HepG2 (cell line): Measurements from ENCODE around the gene SLC2A5. TPM values are rescaled to one million over a fixed set of nuclear protein-coding genes. Genes with fewer than 3 reads are reported as not detected.

Experiments
- ARNTL ChIP-seq: sonication (generic); formaldehyde crosslinking; IDR thresholded peaks from 2 replicates; pipeline ENCODE4 v1.4.0; 2020; ENCODE audit warnings: mild to moderate bottlenecking, missing genetic modification reagents
- DNMT1 ChIP-seq: sonication (generic); formaldehyde crosslinking; IDR thresholded peaks from 2 replicates; pipeline ENCODE4 v1.5.1; 2020; ENCODE audit warnings: mild to moderate bottlenecking, missing genetic modification reagents
- FLYWCH1 ChIP-seq: sonication (generic); formaldehyde crosslinking; IDR thresholded peaks from 2 replicates; pipeline ENCODE4 v1.8.1; 2023; ENCODE audit warnings: mild to moderate bottlenecking, missing genetic modification reagents
- FUBP1 ChIP-seq: sonication (generic); formaldehyde crosslinking; IDR thresholded peaks from 2 replicates; pipeline ENCODE4 v1.5.1; 2020; ENCODE audit warnings: missing genetic modification reagents, mild to moderate bottlenecking, borderline replicate concordance
- HES4 ChIP-seq: sonication (generic); formaldehyde crosslinking; IDR thresholded peaks from 2 replicates; pipeline ENCODE4 v1.9.0; 2021; ENCODE audit warnings: mild to moderate bottlenecking, missing genetic modification reagents, borderline replicate concordance
- IRF2 ChIP-seq: IDR thresholded peaks from 2 replicates; pipeline ENCODE4 v1.6.1; 2018; ENCODE audit warnings: missing genetic modification reagents, missing compliant biosample characterization
- MAFF ChIP-seq: IDR thresholded peaks from 2 replicates; pipeline ENCODE4 v1.6.1; 2011; ENCODE audit warnings: low read depth, low read length, improper control_type of control experiment
- PHF20 ChIP-seq: sonication (generic); formaldehyde crosslinking; IDR thresholded peaks from 2 replicates; pipeline ENCODE4 v1.5.0; 2020; ENCODE audit warnings: mild to moderate bottlenecking, missing genetic modification reagents
- THAP8 ChIP-seq: sonication (generic); formaldehyde crosslinking; IDR thresholded peaks from 2 replicates; pipeline ENCODE4 v1.5.1; 2020; ENCODE audit warnings: missing genetic modification reagents, mild to moderate bottlenecking, borderline replicate concordance
- YY1 ChIP-seq: IDR thresholded peaks from 2 replicates; pipeline ENCODE4 v1.6.1; 2011; ENCODE audit warnings: low read length, low read depth, moderate library complexity, mild to moderate bottlenecking; ENCODE audit not compliant: insufficient read depth, insufficient replicate concordance
- ZBTB7B ChIP-seq: sonication (generic); formaldehyde crosslinking; IDR thresholded peaks from 2 replicates; pipeline ENCODE4 v1.4.0; 2020; ENCODE audit warnings: missing genetic modification reagents
- ZFP36L2 ChIP-seq: sonication (generic); formaldehyde crosslinking; IDR thresholded peaks from 2 replicates; pipeline ENCODE4 v1.4.0; 2020; ENCODE audit warnings: missing genetic modification reagents
- ZNF138 ChIP-seq: sonication (generic); formaldehyde crosslinking; IDR thresholded peaks from 2 replicates; pipeline ENCODE4 v1.5.0; 2020; ENCODE audit warnings: mild to moderate bottlenecking, low read depth, missing genetic modification reagents
- ZNF510 ChIP-seq: sonication (generic); formaldehyde crosslinking; IDR thresholded peaks from 2 replicates; pipeline ENCODE4 v1.4.0; 2020; ENCODE audit warnings: low read depth, mild to moderate bottlenecking, missing genetic modification reagents
- ZSCAN22 ChIP-seq: sonication (generic); formaldehyde crosslinking; IDR thresholded peaks from 2 replicates; pipeline ENCODE4 v1.4.0; 2020; ENCODE audit warnings: mild to moderate bottlenecking, missing genetic modification reagents
- polyA plus RNA-seq, 8 experiments: library from polyadenylated mRNA; depleted of rRNA in 3 of 8; stranded (reverse) in 7 of 8; unstranded in 1 of 8; fragments of >200 nt; fragmentation: Illumina TruSeq in 4 of 8; extraction: Trizol in 4 of 8; gene quantifications; 2 replicates each; pipeline versions ENCODE4 v1.2.1 to v1.2.3, GENCODE V29; 2011 to 2016; ENCODE audit warnings: low read depth in 4 of 8, missing spikeins in 1 of 8, mixed read lengths in 1 of 8; ENCODE audit not compliant: insufficient read depth in 1 of 8
- total RNA-seq, 5 experiments: library from RNA; depleted of rRNA; stranded (reverse); fragments of >200 nt; fragmentation: Illumina TruSeq; extraction: Trizol; gene quantifications; 2 replicates each; pipeline ENCODE4 v1.2.3, GENCODE V29; 2016; ENCODE audit warnings: low read depth in 1 of 5
- TF ChIP-seq, protein P1 (sequence below): sonication (generic); formaldehyde crosslinking; IDR thresholded peaks from 2 replicates; pipeline ENCODE4 v1.8.0; 2022; ENCODE audit warnings: mild to moderate bottlenecking, missing genetic modification reagents; ENCODE audit not compliant: insufficient replicate concordance
- TF ChIP-seq, protein P2 (sequence below): sonication (generic); formaldehyde crosslinking; IDR thresholded peaks from 2 replicates; pipeline ENCODE4 v1.5.0; 2020; ENCODE audit warnings: mild to moderate bottlenecking, missing genetic modification reagents
- TF ChIP-seq, protein P3 (sequence below): sonication (generic); formaldehyde crosslinking; IDR thresholded peaks from 2 replicates; pipeline ENCODE4 v1.4.0; 2020; ENCODE audit warnings: missing genetic modification reagents

The SLC2A5 gene
- total and polyA plus RNA-seq, 2 of the 13 experiments (the other 11 are each of a cell fraction or from before 2014, with no cell fraction given): 0.04 to 0.54 TPM

DNA sequence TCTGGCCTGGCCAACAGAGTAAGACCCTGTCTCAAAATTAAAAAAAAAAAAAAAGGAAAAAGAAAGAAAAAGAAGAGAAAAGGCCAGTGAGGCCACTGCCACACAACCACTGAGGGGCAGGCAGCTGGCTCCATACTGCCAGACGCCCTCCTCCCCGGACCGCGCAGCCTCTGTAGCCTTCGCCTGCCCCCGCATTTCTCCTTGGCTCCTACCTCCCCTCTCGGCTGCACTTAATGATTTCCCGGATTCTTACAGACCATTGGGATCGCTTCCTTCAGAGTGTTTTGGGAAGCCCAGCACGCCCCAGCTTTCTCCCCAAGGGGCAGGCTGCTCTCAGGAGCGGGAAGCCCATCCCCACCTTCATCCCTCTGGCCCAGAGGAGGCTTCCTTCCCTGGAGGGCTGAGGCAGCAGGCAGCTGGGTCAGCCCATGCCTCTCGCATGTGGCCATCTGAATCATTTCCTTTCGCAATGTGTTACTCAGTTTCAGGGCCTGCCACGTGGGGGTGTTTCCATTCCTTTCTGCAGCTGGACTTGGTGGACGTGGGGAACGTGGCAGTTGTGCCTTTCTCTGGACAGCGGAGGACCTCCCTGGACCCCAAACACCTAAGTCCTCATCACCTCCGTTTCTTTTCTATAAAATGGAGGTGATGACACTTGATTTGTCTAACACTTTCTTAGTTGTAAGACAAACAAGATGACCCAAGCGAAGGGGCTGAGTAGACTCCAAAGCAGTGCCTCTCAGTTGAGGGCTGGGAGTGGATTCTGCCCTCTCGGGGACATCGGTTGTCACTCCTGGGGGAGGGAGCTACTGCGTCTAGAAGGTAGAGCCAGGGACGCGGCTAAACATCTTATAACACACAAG, 2.3 kb downstream of the SLC2A5 start (continued):
- TF ChIP-seq THAP8 (CRISPR knock-in tag) (no peak), ZSCAN22 (CRISPR knock-in tag) (no peak), HES4 (CRISPR knock-in tag) (no peak), ZNF138 (CRISPR knock-in tag) (no peak), ZBTB7B (CRISPR knock-in tag) (no peak), DNMT1 (CRISPR knock-in tag) (no peak), IRF2 (0 out of 2 replicates have a peak, but pooled peaks have one; percentile 49), ARNTL (CRISPR knock-in tag) (no peak), FUBP1 (no peak), YY1 (no peak), MAFF (no peak), FLYWCH1 (CRISPR knock-in tag) (no peak), ZFP36L2 (no peak), ZNF510 (CRISPR knock-in tag) (no peak), PHF20 (CRISPR knock-in tag) (no peak)
- TF ChIP-seq, protein P1, sequence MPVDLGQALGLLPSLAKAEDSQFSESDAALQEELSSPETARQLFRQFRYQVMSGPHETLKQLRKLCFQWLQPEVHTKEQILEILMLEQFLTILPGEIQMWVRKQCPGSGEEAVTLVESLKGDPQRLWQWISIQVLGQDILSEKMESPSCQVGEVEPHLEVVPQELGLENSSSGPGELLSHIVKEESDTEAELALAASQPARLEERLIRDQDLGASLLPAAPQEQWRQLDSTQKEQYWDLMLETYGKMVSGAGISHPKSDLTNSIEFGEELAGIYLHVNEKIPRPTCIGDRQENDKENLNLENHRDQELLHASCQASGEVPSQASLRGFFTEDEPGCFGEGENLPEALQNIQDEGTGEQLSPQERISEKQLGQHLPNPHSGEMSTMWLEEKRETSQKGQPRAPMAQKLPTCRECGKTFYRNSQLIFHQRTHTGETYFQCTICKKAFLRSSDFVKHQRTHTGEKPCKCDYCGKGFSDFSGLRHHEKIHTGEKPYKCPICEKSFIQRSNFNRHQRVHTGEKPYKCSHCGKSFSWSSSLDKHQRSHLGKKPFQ (CRISPR knock-in tag): no peak
- TF ChIP-seq, protein P2, sequence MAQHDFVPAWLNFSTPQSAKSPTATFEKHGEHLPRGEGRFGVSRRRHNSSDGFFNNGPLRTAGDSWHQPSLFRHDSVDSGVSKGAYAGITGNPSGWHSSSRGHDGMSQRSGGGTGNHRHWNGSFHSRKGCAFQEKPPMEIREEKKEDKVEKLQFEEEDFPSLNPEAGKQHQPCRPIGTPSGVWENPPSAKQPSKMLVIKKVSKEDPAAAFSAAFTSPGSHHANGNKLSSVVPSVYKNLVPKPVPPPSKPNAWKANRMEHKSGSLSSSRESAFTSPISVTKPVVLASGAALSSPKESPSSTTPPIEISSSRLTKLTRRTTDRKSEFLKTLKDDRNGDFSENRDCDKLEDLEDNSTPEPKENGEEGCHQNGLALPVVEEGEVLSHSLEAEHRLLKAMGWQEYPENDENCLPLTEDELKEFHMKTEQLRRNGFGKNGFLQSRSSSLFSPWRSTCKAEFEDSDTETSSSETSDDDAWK (CRISPR knock-in tag): no peak
- TF ChIP-seq, protein P3, sequence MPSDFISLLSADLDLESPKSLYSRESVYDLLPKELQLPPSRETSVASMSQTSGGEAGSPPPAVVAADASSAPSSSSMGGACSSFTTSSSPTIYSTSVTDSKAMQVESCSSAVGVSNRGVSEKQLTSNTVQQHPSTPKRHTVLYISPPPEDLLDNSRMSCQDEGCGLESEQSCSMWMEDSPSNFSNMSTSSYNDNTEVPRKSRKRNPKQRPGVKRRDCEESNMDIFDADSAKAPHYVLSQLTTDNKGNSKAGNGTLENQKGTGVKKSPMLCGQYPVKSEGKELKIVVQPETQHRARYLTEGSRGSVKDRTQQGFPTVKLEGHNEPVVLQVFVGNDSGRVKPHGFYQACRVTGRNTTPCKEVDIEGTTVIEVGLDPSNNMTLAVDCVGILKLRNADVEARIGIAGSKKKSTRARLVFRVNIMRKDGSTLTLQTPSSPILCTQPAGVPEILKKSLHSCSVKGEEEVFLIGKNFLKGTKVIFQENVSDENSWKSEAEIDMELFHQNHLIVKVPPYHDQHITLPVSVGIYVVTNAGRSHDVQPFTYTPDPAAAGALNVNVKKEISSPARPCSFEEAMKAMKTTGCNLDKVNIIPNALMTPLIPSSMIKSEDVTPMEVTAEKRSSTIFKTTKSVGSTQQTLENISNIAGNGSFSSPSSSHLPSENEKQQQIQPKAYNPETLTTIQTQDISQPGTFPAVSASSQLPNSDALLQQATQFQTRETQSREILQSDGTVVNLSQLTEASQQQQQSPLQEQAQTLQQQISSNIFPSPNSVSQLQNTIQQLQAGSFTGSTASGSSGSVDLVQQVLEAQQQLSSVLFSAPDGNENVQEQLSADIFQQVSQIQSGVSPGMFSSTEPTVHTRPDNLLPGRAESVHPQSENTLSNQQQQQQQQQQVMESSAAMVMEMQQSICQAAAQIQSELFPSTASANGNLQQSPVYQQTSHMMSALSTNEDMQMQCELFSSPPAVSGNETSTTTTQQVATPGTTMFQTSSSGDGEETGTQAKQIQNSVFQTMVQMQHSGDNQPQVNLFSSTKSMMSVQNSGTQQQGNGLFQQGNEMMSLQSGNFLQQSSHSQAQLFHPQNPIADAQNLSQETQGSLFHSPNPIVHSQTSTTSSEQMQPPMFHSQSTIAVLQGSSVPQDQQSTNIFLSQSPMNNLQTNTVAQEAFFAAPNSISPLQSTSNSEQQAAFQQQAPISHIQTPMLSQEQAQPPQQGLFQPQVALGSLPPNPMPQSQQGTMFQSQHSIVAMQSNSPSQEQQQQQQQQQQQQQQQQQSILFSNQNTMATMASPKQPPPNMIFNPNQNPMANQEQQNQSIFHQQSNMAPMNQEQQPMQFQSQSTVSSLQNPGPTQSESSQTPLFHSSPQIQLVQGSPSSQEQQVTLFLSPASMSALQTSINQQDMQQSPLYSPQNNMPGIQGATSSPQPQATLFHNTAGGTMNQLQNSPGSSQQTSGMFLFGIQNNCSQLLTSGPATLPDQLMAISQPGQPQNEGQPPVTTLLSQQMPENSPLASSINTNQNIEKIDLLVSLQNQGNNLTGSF (CRISPR knock-in tag): no peak
